ENCODE data around the gene PUS3.
"Not testable (repeated sequence)": the region's sequence is repeated elsewhere in the genome, so short reads cannot be mapped to it uniquely, and the experiment has no call there.

The PUS3 gene

DNA sequence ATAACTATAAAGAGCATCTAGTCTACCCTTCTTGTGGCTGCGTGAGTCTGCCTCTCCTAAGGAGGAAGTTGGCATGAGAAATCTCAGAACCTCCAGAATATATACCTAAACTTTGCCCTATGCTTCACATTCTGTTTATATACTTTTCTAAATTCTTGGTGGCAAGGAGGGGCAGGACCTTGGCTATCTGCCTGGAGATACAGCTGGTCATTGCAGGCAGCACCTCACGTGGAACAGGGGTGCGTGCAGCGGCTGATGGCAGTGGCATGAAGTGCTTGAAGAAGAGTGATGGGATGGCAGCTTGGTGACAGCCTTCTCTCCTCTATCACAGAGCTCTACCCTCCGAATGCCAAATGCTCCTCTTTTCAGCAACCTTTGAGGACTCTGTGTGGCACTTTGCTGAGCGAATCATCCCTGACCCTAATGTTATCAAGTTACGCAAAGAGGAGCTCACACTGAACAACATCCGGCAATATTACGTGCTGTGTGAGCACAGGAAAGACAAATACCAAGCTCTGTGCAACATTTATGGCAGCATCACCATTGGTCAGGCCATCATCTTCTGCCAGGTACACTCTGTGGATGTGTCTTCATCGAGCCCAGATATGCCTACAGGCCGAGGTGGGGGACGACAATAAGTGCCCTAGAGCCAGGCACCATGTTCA lies 13.8 kb upstream of the PUS3 start:
- DNase-seq (ENCODE audit: low spot score): no peak

DNA sequence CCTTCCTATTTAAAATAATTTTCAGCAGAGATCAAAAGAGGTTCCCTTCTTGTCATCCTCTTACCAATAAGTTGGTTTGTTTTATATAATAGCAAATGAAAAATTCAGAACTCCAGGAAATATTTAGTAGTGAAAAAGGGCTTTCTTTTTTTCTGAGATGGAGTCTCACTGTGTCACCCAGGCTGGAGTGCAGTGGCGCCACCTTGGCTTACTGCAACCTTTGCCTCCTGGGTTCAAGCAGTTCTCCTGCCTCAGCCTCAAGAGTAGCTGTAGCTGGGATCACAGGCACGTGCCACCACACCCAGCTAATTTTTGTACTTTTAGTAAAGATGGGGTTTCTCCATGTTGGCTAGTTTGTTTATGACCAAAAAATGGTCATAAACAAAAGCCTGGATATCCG lies 11.6 kb upstream of the PUS3 start:
- not testable (repeated sequence) for DNase-seq (ENCODE audit: low spot score)

DNA sequence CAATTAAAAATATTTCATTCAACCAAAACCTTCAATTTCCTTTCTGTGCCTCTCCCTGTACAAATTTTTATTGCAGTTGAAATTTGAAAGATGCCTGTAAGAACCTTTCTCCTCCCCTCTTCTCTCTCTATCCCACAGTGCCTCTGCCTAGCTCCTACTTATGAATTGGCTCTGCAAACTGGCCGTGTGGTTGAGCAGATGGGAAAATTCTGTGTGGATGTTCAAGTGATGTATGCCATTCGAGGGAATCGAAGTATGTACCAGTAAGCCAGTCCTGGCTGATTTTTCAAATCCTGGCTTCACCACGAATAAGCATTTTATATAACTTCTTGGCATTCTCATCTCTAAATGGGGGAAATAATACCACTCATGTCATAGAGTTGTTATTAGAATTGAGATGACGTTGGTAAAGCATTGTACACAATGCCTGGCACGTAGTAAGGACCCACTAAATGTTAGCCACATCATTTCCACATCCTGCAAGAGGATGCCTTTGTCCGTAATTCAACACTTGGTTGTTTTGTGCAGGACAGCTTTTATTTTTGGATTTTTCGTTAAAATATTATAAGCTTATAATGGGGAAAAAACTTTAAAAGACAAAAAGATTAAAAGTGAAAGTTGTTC lies 7.3 kb upstream of the PUS3 start:
- DNase-seq (ENCODE audit: low spot score): no peak

DNA sequence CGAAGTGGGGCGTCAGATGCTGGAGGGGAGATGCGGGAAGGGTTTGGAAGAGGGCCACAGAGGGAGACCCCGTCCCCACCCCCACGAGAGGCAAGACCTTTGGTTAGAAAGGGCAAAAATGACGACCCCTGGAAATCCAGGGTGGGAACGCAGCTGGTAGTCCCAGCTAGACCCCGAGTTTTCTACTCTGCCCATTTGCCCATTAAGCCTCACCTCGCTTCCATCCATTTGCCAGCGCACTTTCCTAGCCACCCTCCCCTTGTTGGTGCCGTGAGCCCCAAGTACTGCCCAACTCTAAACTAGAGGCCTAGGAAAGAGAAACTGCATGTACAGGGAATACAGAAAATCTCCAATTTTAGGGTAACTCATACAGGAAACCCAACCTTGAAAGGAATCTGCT lies 1.7 kb upstream of the PUS3 start:
- no peak for DNase-seq (ENCODE audit: low spot score)

DNA sequence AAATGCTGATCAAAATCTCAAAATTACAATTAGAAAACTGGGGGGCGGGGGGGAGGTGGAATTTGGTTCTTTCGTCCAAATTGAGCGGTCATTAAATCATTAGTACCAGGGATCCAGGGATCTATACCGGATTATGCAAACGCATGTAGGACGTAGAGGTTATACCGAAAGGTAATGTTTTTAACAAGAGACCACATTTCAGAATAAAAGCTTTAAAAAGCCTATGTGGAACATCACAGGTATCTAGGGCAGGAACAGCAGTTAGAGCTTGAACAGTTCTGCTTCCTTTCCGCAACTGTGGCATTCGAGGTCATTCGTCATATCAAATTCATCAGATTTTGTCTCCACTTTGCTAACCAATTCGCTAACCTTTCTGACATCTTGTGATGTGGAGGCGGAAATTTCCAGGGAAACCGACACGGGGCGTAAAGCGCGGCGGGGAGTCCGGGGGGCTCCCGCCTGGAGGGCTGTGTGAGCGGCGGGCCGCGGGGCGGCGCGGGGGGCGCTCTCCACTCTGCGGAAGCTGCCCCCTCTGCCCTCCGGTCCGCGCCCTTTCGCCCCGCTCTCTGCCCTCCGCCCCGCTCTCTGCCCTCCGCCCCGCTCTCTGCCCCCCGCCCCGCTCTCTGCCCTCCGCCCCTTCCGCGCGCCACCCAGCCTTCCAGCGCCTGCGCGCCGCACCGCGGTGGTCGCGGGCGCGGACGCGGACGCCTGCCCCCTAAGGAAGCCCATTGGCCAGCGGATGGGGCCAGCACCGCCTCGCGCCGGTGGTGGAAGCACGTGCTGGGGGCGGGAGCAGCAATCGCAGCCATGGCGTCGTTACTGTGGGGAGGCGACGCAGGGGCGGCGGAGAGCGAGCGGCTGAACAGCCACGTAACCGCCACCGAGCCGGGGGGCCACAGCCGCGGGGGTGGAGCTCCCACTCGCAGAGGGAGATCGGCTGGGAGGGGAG lies 979 bp upstream of the PUS3 start, which contains the start of gene DDX25:
DDX25 (plus strand) TSS at position 798 of the 949 bp plus-strand sequence; CDS start at position 808, 10 bp downstream.
- DNase-seq (ENCODE audit: low spot score): no peak

DNA sequence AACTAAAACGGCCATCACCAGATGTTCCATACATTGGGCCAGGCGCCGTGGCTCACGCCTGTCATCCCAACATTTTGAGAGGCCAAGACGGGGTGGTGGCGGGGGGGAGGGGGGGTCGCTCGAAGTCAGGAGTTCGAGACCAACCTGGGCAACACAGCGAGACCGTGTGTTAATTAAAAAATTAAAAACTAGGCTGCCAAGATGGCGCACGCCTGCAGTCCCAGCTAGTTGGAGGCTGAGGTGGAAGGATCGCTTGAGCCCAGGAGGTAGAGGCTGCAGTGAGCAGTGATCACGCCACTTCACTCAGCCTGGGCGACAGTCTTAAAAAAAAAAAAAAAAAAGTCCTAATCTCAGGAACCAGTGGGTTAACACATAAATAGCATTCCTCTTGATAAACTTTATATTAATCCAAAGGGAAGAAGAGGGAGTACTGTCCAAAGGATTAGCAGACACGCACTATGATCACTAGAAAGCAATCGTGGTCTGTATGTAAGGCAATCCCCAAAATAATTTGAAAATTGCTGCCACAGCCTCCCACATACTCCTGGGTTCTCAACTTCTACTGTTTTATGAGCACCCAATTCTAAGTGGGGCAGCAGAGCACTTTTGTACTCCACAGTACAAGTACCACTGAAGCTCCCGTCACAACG lies 604 bp downstream of the PUS3 start:
- no peak for DNase-seq (ENCODE audit: low spot score)

DNA sequence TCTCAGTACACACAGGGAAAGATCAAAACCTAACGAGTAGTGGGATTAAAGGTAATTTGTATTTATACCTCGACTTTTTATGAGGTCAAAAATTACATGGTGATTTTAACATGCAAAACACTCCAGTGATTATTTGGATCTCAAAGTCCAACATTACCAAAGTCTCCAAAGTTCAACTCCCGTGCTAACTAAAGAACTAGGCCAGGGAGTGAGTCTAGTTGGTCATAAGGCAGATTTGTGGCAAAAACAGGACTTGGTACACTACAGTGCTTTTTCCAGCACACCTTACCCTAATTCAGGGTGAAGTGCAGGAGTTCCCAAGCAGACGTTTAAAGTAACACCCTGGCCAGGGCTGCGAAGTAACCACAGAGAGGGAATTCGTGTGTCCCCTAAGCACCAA lies 1.1 kb downstream of the PUS3 start:
- no peak for DNase-seq (ENCODE audit: low spot score)

DNA sequence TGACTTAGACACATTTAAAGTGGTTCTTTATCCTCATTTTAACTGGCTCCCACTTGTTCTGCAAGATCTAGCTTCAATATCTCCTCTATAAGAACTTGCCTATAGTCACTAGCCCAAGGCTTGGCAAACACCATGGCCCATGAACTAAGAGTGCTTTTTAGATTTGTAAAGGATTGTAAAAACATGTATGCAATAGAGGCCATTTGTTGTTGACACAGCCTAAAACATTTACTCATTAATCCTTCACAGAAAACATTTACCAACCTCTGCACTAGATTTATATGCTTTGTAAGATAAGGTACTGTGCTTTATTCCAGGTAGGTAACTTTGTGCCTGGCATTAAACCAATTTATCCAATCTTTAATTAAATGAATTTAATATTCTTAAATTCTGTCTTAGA lies 10.0 kb downstream of the PUS3 start:
- no peak for DNase-seq (ENCODE audit: low spot score)

DNA sequence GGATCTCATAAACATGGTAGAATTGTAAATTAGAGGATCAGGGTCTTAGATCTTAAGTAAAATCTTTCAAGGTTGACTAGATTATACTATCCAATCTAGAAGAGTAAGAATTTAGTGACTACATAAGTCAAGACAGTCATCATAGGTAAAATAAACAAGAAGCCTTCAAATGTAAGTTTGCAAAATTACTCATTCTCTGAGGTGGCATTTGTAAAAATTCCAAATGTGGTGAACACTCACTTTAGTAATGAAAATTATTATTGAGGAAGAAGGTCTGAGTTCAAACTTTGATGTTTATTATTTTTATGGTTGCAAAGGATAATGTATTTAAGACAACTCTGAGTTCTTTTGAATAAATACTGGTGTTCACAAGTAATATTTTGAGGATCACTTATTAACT lies 10.9 kb downstream of the PUS3 start:
- no peak for DNase-seq (ENCODE audit: low spot score)

DNA sequence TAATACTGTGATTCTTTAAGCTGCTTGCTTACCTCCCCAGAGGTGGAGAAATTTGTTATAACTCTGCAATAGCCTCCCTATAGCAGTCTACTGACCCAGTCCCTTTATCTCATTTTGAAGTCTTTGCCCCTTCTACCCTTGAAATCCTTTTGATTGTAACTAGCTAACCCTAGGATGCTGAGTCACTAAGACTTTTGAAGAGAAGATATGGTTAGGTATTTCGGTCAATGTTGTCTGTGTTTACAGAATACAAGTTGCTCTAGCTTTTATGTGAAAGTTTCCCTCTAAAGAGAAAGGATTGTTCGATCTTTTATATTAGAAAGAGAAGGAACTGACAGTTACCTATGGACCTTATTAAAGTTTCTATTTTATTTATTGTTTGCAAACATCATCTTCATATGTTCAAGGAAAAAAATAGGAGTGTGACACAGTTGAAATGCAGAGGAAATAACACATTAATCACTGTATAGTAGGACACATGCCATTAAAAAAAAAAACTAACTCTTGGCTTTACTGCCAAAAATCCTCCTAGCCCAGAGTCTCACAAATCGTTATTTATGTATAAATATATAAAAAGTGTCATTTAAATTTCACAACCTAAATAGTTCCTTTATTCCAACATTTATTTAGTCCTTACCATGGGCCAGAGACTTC lies 12.4 kb downstream of the PUS3 start:
- no peak for DNase-seq (ENCODE audit: low spot score)

DNA sequence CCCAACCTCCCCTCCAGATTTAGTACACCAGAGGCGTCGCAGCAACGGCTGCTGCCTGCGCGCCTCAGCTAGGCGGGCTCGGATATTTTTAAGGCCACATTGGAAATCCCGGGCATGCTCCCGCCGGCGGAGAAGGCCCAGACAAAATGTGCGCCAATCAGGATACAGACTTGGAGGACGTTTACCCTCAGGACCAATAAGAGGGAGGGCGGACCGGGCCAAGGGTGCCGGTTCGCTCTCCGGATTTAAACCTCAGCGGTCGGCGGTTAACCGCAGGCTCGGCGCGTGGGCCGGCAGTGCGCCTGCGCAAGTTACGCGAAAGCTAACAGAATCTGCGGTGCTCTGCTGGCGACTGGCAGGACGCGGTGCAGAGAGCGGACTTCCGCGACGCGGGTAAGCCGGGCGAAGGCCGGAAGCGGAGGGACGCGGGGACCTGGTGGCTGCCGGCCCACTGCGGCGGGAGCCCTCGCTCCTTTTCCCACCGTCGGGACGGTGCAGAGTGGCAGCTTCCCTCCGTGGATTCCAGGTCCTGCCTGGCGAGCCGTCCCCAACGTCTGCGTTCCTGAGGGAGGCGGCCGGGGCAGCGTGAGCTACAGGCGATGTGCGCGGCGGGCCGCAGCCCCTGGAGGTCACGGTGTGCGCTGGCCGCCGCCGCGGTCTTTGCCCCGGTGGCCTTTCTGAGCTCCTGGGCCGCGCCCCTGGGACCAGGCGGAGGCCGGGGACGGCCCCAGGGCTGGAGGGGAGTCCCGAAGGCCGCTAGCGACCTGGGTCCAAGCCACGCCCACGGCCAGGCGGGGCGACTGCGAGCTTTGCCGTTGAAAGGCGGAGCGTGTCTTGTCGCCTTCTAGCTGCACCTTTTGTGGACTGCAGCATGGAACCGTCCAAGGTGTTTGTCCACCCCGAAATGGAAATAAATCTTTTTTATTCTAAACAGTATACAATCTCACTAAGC lies 15.4 kb downstream of the PUS3 start, which contains the start of gene HYLS1:
HYLS1 (plus strand) TSS at position 296 of the 952 bp plus-strand sequence. CDS start 11,701 bp downstream, outside the sequence.
- peak; percentile 93 for DNase-seq (ENCODE audit: low spot score)

DNA sequence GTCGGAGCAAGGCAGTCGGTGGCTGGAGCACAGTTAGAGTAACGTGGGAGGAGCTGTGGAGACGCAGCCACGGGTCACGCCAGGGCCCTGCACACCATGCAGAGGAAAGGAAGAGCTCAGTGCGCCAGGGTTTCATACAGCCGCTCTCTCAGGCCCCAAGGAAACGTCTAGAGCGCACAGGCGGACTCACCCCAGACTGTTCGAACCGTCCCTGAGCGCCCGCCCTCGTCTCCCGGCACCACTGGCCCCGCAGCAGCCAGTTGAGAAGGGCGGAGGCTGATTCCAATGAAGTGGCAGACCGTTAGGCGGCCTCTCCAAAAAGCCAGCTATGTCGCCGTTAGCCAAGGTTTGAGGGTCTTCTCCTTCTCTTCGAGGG lies 16.0 kb downstream of the PUS3 start:
- DNase-seq (ENCODE audit: low spot score): peak; percentile 25

DNA sequence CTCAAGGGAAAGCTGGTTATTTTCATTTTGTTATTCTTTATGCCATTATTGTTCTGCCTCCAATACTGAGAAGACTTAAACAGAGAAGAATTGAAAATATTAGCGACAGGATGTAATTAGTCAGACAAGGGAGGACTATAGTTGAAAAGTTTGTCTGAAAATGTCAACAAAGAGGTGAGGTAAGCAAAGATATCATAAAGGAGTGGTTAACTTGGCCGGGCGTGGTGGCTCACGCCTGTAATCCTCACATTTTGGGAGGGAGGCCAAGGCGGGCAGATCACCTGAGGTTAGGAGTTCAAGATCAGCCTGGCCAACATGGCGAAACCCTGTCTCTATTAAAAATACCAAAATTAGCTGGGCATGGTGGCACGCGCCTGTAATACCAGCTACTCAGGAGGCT lies 19.6 kb downstream of the PUS3 start:
- no peak for DNase-seq (ENCODE audit: low spot score)

DNA sequence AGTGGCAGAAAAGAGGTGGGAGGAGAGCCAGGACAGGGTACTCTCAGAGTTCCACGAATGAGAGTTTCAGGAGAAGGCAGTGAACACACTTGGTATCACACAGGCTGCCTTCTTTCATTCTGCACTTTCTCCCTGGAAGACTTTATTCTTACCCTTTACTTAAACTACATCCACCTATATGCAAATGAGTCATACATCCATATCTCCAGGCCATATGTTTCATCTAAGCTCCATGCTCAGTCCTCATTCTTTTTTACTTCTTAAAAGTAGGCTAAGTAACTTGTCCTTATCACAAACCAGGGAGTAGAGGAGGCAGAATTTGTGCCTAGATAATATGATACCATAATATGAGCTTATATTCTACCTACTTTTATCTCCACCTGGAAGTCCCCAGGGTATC lies 21.7 kb downstream of the PUS3 start:
- no peak for DNase-seq (ENCODE audit: low spot score)

DNA sequence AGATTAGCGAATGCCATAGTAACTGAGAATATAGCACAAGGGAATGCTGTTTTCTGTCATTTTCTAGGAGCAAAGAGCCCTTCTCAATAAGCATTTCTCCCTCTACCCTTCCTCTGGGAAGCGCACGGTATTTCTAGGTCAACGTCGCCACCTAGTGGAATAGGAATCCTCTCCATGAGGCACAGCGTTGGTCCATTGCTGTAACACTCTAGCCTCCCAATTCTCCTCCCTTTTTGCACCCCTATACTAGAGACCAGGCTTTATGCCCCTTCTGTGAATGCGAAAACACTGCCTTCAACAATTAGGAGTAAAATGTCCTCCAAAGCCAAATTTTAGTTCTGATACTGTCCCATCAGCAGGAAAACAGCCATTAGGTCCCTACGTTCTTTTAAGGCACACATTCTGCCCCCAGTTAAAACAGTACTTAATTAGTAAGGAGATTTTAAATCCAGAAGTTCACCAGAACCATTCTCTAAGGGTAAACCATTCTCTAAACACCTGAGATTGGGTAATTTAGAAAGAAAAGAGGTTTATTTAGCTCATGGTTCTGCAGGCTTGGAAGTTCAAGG lies 28.4 kb downstream of the PUS3 start:
- peak; percentile 41 for DNase-seq (ENCODE audit: low spot score)

DNA sequence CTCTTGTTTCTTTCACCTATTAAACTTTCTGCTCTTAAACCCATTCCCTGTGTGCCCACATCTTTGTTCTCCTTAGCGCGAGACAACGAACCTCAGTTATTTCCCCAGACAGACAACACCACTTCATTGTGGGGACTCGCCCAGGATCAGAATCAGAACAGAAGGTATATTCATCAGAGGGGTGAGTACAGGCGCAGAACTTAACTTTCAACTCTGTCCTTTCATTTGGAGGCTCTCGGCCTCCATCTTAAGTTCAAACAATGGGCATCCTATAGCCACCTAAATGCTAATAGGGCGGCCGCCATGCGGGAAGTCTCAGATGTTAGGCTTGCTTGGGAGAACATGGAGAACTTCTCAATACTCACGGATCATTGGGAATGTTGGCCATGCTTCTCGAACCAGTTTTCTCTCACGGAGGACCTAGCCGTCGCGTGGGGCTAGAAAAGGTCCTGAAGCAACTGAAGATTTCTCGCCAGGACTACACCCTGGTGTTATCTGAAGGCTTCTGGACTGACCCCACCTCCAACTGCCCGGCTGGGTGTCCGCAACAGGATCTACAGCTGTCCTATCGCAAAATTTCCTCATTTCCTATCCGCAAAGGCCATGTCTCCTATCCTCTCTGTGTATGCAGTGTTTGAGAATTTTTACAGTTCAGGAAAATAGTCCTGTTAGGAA lies 29.0 kb downstream of the PUS3 start:
- no peak for DNase-seq (ENCODE audit: low spot score)

DNA sequence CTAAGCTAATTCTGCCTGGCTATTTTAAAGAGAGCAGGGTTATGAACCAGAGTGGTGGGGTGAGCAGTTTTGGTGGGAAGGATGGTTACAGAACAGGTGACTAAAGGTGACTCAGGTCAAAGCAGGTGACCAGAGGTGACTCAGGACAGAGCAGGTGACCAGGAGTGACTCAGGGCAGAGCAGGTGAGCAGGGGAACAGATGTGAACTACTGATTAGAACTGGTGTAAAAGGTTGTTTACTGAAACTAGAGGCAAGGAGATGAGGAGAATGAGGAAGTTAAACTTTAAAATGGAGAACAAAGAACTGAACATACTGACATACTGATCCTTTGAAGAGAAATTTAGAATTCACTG lies 30.9 kb downstream of the PUS3 start:
- DNase-seq (ENCODE audit: low spot score): no peak

DNA sequence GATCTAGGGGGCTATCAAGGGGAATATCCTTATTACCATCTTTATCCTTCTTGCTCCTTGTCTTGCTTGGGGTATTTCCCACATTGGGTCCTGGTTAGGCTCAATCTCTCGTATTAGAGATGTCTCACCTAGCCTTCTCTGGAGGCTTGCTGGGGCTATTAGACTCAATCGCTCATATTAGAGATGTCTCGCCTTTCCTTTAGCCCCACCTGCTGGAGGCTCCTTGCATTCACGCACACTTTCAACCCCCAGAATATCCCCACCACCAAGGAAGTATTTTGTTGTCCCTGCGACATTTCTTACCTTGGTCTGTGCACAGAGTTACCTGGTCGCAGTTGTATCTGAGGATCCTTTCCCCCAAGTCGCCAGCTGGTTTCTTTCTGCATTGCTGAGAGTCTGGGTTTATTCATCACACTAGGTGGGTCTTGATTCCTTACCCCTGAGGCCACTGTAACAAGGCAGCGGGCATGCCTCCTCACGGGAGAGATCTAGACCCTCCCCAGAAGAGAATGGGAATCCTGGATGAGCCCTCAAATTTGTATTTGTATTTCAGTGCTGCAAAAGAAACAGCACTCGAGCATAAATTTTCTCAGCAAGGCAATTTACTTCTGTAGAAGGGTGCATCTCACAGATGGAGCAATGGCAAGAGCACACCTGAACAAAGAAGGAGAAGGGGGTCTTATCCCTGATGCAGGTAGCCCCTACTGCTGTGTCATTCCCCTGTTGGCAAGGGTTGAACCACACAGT lies 31.4 kb downstream of the PUS3 start:
- DNase-seq (ENCODE audit: low spot score): no peak

DNA sequence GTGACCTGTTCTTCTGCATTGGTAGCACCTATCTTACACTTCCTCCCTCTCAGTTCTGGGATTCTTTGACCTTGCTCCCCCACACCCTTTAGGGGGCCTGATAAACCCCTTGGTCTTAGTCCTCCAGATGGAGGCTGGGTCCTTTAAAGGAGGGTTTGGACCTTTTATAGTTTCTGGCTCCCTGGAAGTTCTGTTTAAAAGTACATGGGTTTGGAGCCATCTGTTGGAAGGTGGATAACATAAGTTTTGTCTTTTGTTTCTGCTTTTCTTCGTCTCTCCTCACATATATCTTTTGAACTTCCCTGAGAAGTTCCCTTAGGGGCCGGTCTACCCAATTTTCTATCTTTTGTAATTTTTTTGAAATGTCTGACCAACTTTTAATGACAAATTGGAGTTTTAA lies 33.5 kb downstream of the PUS3 start:
- no peak for DNase-seq (ENCODE audit: low spot score)

Measured in CD4-positive, alpha-beta T cell treated with Interleukin-6 at 100 ng/mL for 8 hours (primary cell).